IMR-90 (cell line): Measurements from ENCODE around the gene CDC42BPA. TPM values are rescaled to one million over a fixed set of nuclear protein-coding genes. Genes with fewer than 3 reads are reported as not detected.

Source experiments
- ATAC-seq: fragments of 200-7000 bp; cut with Tn5 transposase; 2 replicates; pipeline ENCODE4 v1.9.1; 2020; ENCODE audit warnings: low read depth, mild to moderate bottlenecking, moderate library complexity
- BruUV-seq: library from RNA; stranded (reverse); fragments of 400-500 nt; replicated peaks from 2 replicates; lab custom pipeline; 2021; lab: Mats Ljungman, UMichigan
- CTCF ChIA-PET: fragments of 300-600 bp; formaldehyde crosslinking; extraction: SDS; loops from one replicate; lab custom pipeline; 2021; ENCODE audit warnings: antibody characterized with exemption; lab: Yijun Ruan, JAX
- POLR2A ChIA-PET: fragments of 300-600 bp; sonication (Branson Sonifier 250); formaldehyde crosslinking; loops from one replicate; lab custom pipeline; 2022; ENCODE audit warnings: antibody characterized with exemption; ENCODE audit not compliant: unreplicated experiment; lab: Charles Lee
- DNase-seq: peaks from one replicate; pipeline ENCODE4 v3.0.0; 2013
- H2AFZ ChIP-seq: replicated peaks from 2 replicates; pipeline ENCODE3; 2013; ENCODE audit warnings: low read length, mild to moderate bottlenecking; ENCODE audit not compliant: poor library complexity
- H2AK5ac ChIP-seq: 2 replicates; pipeline ENCODE4 v1.6.1; 2013; ENCODE audit warnings: low read depth, low read length, inconsistent platforms
- H2AK9ac ChIP-seq: replicated peaks from 2 replicates; pipeline ENCODE3; 2013; ENCODE audit warnings: mild to moderate bottlenecking, low read depth, low read length, moderate library complexity; ENCODE audit not compliant: poor library complexity
- H2BK120ac ChIP-seq: 2 replicates; pipeline ENCODE4 v1.6.1; 2013; ENCODE audit warnings: low read depth, low read length, inconsistent platforms
- H2BK15ac ChIP-seq: 3 replicates; pipeline ENCODE4 v1.6.1; 2013; ENCODE audit warnings: low read depth, low read length, inconsistent platforms
- H2BK20ac ChIP-seq: 2 replicates; pipeline ENCODE4 v1.6.1; 2013; ENCODE audit warnings: low read depth, mild to moderate bottlenecking, inconsistent platforms, low read length, moderate library complexity
- H2BK5ac ChIP-seq: 2 replicates; pipeline ENCODE4 v1.6.1; 2013; ENCODE audit warnings: mild to moderate bottlenecking, low read depth, low read length, inconsistent platforms; ENCODE audit not compliant: poor library complexity, severe bottlenecking
- H3K14ac ChIP-seq: replicated peaks from 2 replicates; pipeline ENCODE4 v1.6.1; 2013; ENCODE audit warnings: low read depth, low read length, inconsistent platforms
- H3K18ac ChIP-seq: 2 replicates; pipeline ENCODE4 v1.6.1; 2013; ENCODE audit warnings: low read depth, low read length, control low read depth
- H3K23ac ChIP-seq: 2 replicates; pipeline ENCODE4 v1.6.1; 2013; ENCODE audit warnings: low read depth, low read length, inconsistent platforms
- H3K27ac ChIP-seq: 2 replicates; pipeline ENCODE4 v1.5.1; 2013; ENCODE audit warnings: mild to moderate bottlenecking, control low read depth, low read length; ENCODE audit not compliant: insufficient read depth
- H3K27me3 ChIP-seq: 2 replicates; pipeline ENCODE4 v1.6.1; 2013; ENCODE audit warnings: low read length; ENCODE audit not compliant: control insufficient read depth, insufficient read depth
- H3K36me3 ChIP-seq: 2 replicates; pipeline ENCODE4 v1.6.1; 2013; ENCODE audit warnings: low read length, mixed read lengths; ENCODE audit not compliant: control insufficient read depth, insufficient read depth
- H3K4ac ChIP-seq: 2 replicates; pipeline ENCODE4 v1.6.1; 2013; ENCODE audit warnings: low read depth, low read length, inconsistent platforms
- H3K4me1 ChIP-seq: 2 replicates; pipeline ENCODE4 v1.6.1; 2013; ENCODE audit warnings: low read length, mixed read lengths; ENCODE audit not compliant: control insufficient read depth, insufficient read depth
- H3K4me2 ChIP-seq: 2 replicates; pipeline ENCODE4 v1.6.1; 2013; ENCODE audit warnings: low read depth, mild to moderate bottlenecking, control low read depth, low read length, moderate library complexity
- H3K4me3 ChIP-seq: 2 replicates; pipeline ENCODE4 v1.5.1; 2013; ENCODE audit warnings: low read depth, mild to moderate bottlenecking, control low read depth, low read length, moderate library complexity; ENCODE audit not compliant: insufficient read depth
- H3K56ac ChIP-seq: 2 replicates; pipeline ENCODE4 v1.6.1; 2013; ENCODE audit warnings: low read length, inconsistent platforms; ENCODE audit not compliant: insufficient read depth; ENCODE audit errors: extremely low read depth
- H3K79me1 ChIP-seq, 2 experiments: 2 replicates each; pipeline ENCODE4 v1.6.1; 2013; ENCODE audit warnings: low read length in 2 of 2, inconsistent platforms in 1 of 2, low read depth in 1 of 2
- H3K9ac ChIP-seq: 2 replicates; pipeline ENCODE4 v1.6.1; 2013; ENCODE audit warnings: low read depth, low read length, control low read depth
- H3K9me1 ChIP-seq: 2 replicates; pipeline ENCODE4 v1.6.1; 2013; ENCODE audit warnings: low read length, inconsistent platforms; ENCODE audit not compliant: insufficient read depth
- H3K9me3 ChIP-seq: 2 replicates; pipeline ENCODE4 v1.6.1; 2013; ENCODE audit warnings: low read length; ENCODE audit not compliant: control insufficient read depth, insufficient read depth
- H4K20me1 ChIP-seq: 2 replicates; pipeline ENCODE4 v1.6.1; 2013; ENCODE audit warnings: low read length, inconsistent platforms; ENCODE audit not compliant: insufficient read depth
- H4K5ac ChIP-seq: 2 replicates; pipeline ENCODE4 v1.6.1; 2013; ENCODE audit warnings: mild to moderate bottlenecking, low read depth, low read length, control low read depth
- H4K8ac ChIP-seq, 2 experiments: 2 replicates each; pipeline ENCODE4 v1.6.1; 2013; ENCODE audit warnings: low read depth in 2 of 2, low read length in 2 of 2, control low read depth in 1 of 2, inconsistent platforms in 1 of 2
- H4K91ac ChIP-seq: 2 replicates; pipeline ENCODE4 v1.6.1; 2013; ENCODE audit warnings: low read depth, low read length, inconsistent platforms; ENCODE audit not compliant: insufficient read depth
- CEBPB ChIP-seq: IDR thresholded peaks from 2 replicates; pipeline ENCODE4 v1.6.1; 2012; ENCODE audit warnings: low read depth, low read length, improper control_type of control experiment
- CHD1 ChIP-seq: IDR thresholded peaks from 2 replicates; pipeline ENCODE4 v1.6.1; 2012; ENCODE audit warnings: low read depth, low read length, improper control_type of control experiment
- CTCF ChIP-seq: conservative IDR thresholded peaks from 2 replicates; pipeline ENCODE4 v1.5.1; 2012; ENCODE audit warnings: mild to moderate bottlenecking, low read depth, low read length, improper control_type of control experiment
- ELK1 ChIP-seq: fragments of 150-350 bp; IDR thresholded peaks from 2 replicates; pipeline ENCODE4 v1.6.1; 2016; ENCODE audit warnings: low read depth, mild to moderate bottlenecking, low read length, moderate library complexity, borderline replicate concordance
- MXI1 ChIP-seq: IDR thresholded peaks from 2 replicates; pipeline ENCODE4 v1.6.1; 2012; ENCODE audit warnings: low read depth, mild to moderate bottlenecking, low read length, moderate library complexity, borderline replicate concordance
- NFE2L2 ChIP-seq: fragments of 150-350 bp; IDR thresholded peaks from 2 replicates; pipeline ENCODE4 v1.6.1; 2016; ENCODE audit warnings: low read depth, mild to moderate bottlenecking, low read length
- SMC3 ChIP-seq: fragments of 150-350 bp; IDR thresholded peaks from 2 replicates; pipeline ENCODE4 v1.6.1; 2016; ENCODE audit warnings: low read depth, mild to moderate bottlenecking, antibody characterized with exemption, low read length, moderate library complexity
- WGBS, 2 experiments: methylation state at CpG; one replicate each; pipeline versions ENCODE4 v1.1.5 to v1.1.7; 2013; ENCODE audit warnings: missing lambda C conversion rate in 2 of 2; ENCODE audit not compliant: insufficient read length in 1 of 2; ENCODE audit errors: extremely low coverage in 2 of 2; 5-methylcytosine and 5-hydroxymethylcytosine counted together
- dilution Hi-C: fragments of 300-500 bp; cut with HindIII; formaldehyde crosslinking; loops from one replicate; pipeline ENCODE4 v1.14.3; 2018; ENCODE audit warnings: low sequenced_read_pairs; ENCODE audit not compliant: unreplicated experiment
- in situ Hi-C: fragments of 300-500 bp; cut with MboI; formaldehyde crosslinking; loops from 3 replicates; pipeline ENCODE4 v1.14.3; 2019; ENCODE audit warnings: low sequenced_read_pairs, inconsistent platforms, mixed read lengths
- intact Hi-C: fragments of 100-400 bp; cut with micrococcal nuclease; formaldehyde crosslinking; loops from 2 replicates; pipeline ENCODE4 v1.10.0; 2022
- polyA plus RNA-seq, 3 experiments: library from polyadenylated mRNA; depleted of rRNA; stranded (reverse); fragments of >200 nt; gene quantifications; 2 replicates each; pipeline ENCODE4 v1.2.3, GENCODE V29; 2012; ENCODE audit warnings: low replicate concordance in 1 of 3
- total RNA-seq: library from RNA; depleted of rRNA; stranded (reverse); fragments of >200 nt; gene quantifications from 2 replicates; pipeline ENCODE4 v1.2.3, GENCODE V29; 2012

CDC42BPA gene
- total and polyA plus RNA-seq, 2 of the 4 experiments (the other 2 are of a cell fraction) = 9.4 to 27.8 TPM

DNA sequence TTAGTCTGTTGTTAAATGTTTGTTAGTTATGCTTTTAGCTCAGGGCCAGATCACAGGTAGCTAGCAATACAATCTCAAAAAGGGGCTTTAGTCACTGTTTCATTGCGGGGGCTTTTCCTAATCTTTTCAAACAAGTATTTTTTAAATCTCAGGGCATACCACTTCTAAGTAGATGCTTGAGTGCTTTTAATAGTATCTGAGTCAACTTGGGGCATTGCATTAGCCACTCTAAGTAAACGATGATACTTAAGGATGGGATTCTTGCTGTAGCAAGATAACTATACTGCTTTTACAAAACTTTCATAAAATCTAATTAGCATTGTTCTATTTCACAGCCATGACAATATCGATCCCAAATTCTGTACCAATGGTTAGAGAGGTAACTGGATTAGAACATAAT lies 11.6 kb downstream of the CDC42BPA start:
- no peak overlapping the region for H3K4ac ChIP-seq
- H3K9ac ChIP-seq = no peak overlapping the region
- H2BK5ac ChIP-seq = no peak overlapping the region
- in situ Hi-C loops (no loop called here), dilution Hi-C loops (no loop called here), intact Hi-C loops (no loop called here)
- WGBS, 2 experiments = no CpG with 5 or more reads among the region's 3 CpGs
- no peak overlapping the region for H4K8ac ChIP-seq
- no peak overlapping the region for H3K18ac ChIP-seq
- H2BK15ac ChIP-seq = no peak overlapping the region
- no peaks in the 10 kb centered on the region for H3K27me3 ChIP-seq
- H3K9me3 ChIP-seq = no peaks in the 10 kb centered on the region
- H4K91ac ChIP-seq = no peak overlapping the region
- H3K4me2 ChIP-seq = no peak overlapping the region
- H3K14ac ChIP-seq = no peak overlapping the region
- BruUV-seq = no TSS peak
- H3K79me1 ChIP-seq = peaks cover 22 to 51% of the 10 kb centered on the region in 2 experiments
- no peak overlapping the region for H2AFZ ChIP-seq
- ChIA-PET POLR2A (no interaction called here), CTCF (no interaction called here)
- no peak for DNase-seq
- no peak overlapping the region for H3K27ac ChIP-seq
- no peak overlapping the region for H3K56ac ChIP-seq
- H2AK5ac ChIP-seq = no peak overlapping the region
- H3K36me3 ChIP-seq = no peaks in the 10 kb centered on the region
- H3K4me1 ChIP-seq = no peaks in the 10 kb centered on the region
- H3K9me1 ChIP-seq = no peaks in the 10 kb centered on the region; the same call in 1 of the 2 replicates
- H2BK20ac ChIP-seq = no peak overlapping the region
- no peak overlapping the region for H2BK120ac ChIP-seq
- ATAC-seq = no peak
- H3K4me3 ChIP-seq = no peak overlapping the region
- no peak for TF ChIP-seq SMC3
- TF ChIP-seq CEBPB = no peak
- TF ChIP-seq CHD1 = no peak
- TF ChIP-seq CTCF = no peak
- TF ChIP-seq ELK1 = no peak
- TF ChIP-seq MXI1 = no peak
- TF ChIP-seq NFE2L2 = no peak
- no peak overlapping the region for H4K5ac ChIP-seq
- H4K20me1 ChIP-seq = peaks cover 23% of the 10 kb centered on the region; the same call in 1 of the 2 replicates
- no peak overlapping the region for H2AK9ac ChIP-seq
- no peak overlapping the region for H3K23ac ChIP-seq
